Measurements from ENCODE around the gene ZBTB18.

The ZBTB18 gene

DNA sequence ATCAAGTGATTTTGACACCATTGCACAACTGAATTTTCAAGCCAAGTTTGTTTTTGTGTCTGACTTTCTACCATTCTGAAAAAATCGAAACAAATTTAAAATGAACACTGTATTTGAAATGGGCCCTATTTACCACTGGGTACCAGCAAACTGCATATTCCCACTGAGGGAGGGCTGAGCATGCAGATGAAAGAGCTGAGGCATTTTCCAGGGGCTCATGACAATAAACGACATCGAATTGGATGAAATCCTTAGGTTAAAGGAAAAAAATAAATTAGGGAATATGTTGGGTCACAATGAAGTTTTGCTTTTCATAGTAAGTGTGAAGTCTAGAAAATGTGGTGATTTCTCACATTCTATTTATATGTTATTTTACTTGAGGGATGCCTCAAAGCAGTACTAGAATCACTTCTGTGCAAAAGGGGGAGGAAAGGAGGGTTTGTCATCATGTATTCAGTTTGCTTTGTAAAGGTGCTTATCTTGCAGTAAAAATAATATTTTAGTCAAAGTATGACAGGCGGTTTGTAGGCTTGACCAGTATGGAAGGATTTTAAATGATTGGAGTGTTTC lies 11.2 kb downstream of the ZBTB18 start:
- no peak for DNase-seq (ENCODE audit: low read depth)

DNA sequence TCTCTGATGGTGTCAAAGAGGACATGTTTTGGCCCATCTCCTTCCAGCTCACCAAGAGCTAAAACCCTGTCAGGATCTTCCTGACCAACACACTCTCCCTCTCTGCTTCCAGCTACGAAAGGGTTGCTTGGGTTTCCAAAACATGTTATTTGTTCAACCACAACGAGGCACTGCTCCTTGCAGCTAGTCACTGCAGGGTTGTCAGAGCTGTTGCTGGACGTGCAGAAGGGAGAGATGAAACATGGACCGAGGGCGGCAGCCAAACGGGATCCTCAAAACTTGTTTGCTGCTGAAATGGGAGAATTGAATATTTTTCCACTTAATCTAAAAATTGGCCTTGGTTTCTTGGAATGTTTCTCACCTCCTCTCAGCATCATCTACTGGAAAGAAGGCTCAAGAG lies 12.4 kb downstream of the ZBTB18 start:
- DNase-seq (ENCODE audit: low read depth) = no peak

DNA sequence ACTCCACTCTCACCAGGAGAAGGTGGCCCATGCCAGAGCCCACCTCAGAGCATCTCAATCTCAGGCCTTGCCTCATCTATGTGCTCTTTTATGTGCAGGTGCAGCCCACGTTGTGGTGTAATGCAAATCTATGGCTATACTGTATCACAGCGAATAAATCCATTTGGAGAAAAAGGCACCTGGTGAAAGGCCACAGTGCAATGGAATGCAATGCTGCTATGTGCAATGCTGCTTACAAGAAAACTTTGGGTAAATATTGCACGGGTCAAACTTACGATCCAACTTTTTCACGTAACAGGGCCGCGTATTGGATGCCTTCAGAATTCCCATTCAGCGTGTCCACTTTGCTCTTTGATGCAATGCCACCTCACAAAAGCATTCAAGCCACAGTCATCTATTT lies 13.5 kb downstream of the ZBTB18 start:
- DNase-seq (ENCODE audit: low read depth) = no peak

DNA sequence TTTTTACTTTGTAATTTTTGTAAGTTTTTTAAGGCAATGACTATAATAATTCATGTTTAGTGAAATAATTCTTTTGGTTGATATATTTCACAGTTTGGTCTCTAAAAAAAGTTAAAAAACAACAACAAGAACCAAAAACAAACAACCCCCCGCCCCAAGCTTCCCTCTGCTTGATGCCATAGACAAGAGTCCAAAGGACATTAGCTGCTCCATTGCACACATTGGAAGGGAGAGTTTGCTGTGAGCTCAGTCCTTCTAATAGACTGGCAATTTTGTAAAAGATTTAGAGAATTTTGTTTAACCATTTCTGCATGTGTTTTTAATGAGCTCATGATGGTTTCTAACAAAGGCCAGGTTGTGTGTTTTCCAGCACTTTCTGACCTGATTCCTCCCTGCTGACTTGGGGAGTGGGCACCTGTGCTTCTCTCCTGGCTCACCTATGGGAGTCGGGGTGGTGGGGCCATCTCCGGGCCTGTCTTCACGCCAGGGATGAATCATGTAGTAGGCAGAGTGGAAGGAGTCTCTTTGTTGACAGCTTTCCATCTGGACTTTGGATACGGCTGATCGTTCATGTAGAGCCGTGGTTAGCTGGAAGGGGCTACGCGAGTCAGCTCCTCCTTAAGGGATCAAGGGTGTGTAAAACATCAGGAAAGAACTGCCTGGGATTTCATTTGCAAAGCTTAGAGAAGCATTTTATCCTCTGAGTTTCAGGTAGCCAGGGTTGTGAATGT lies 14.1 kb downstream of the ZBTB18 start:
- no peak for DNase-seq (ENCODE audit: low read depth)

DNA sequence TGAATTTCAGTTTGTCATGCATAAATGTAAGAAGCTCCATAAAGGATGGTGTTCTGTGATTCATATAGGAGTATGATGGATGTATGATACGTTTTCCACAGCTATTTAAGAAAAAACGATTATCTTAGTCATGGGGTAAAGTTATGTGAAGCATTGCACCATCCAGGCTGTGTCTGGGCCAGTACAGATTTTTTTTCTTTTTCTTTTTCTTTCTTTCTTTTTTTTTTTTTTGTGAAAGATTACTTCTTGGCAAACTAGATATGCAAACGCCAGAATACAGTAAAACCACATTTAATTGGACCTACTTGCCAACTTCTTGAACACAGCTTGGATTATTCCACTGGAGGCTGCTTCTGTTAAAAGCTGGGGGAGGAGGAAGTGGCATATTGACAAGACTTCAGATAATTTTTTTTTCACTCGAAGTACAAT lies 14.9 kb downstream of the ZBTB18 start:
- no peak for DNase-seq (ENCODE audit: low read depth)

DNA sequence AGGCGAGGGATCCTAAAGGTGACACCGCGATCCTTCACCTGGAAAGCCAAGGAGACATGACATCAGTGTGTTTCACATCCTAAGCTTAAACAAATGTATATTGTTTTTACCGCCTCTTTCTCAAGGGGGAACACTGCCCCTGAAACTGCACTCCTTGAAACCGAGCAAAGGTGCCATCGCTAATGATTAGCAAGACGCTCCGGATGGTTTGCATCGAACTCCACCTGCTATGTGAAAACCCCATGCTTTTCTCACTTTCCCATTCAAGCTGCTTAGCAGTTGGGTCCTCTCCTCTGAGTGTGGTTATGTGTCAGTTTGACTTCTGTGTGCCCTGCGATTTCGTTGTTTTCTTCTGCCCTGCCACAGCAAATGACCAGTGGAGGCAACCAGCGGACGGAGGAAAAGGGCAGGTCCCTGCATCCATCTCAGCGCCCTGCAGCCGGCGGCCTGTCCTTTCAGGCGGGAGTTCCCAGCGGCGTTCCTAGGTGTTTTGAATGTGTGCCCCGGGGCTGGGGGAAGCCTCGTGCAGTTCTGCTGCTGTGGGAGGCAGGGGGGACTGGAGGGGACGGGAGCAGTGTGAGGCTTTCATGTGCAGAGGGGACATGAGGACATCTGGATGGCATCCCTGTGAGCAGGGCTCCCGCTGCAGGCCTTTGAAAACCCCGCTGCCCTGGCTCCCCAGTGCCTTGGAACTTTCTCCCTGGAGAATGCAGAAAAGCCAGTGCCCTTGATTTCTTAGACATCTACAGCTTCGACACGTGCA lies 16.1 kb downstream of the ZBTB18 start:
- no peak for DNase-seq (ENCODE audit: low read depth)

DNA sequence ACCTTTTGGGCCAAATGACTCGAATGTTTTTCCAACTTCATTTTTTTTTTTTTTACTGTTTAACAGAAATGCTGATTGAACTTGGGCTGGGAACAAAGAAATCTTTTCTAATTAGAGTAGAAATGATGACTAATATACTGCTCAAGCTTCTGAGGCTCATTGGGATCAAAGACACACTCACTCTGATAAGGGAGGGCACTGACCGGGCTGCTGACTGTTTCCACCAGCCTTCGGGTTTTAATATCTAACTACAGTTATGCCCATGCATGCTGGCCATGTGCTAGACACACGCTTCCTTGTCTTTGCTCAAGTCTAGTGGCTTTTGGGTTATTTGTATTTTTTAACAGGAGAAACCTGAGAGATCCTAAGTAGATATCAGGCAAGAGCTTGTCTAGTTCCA lies 16.8 kb downstream of the ZBTB18 start:
- no peak for DNase-seq (ENCODE audit: low read depth)

DNA sequence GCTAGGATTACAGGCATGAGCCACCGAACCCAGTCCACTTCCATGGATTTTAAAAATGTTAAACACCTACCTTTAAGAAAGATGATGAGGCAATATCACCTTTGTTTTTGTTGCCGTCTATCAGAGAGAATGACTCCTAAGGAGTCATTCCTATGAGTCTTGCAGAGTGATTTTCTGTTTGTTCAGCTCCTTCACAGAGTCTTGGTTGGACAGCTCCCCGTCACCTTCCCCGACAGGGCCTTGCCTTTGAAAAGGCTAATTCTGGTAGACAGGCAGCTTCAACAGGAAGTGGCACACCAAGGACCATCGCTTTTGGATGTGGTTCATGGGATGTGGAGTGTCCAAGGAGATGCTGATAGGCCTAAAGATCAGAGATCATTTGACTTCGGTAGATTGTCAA lies 17.5 kb downstream of the ZBTB18 start:
- no peak for DNase-seq (ENCODE audit: low read depth)

DNA sequence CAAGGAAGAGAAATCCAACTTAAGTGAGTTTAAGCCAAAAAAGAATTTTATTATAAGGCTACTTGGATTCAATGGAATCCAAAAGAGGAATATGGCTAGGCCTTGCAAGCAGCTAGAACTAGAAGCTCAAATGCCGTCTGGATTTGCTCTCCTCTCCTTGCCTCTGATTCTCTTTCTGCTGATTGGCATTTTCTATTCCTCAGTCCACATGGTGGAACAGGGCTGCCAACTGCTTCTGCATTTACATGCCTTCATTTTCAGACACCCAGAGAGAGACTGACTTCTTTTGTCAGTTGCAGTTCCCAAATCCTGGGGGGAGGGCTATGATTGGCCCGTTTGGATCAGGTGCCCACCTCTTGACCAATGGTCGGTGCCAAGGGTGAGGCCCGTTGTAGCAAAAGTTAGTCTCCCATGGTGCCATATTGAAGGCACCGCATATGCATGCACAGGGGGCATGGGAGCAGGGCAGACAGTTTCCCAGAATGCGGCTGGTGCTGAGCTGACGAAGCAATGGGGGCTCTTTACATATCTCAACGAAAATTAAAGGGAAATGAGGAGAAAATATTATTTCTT lies 18.3 kb downstream of the ZBTB18 start:
- DNase-seq (ENCODE audit: low read depth) = no peak

DNA sequence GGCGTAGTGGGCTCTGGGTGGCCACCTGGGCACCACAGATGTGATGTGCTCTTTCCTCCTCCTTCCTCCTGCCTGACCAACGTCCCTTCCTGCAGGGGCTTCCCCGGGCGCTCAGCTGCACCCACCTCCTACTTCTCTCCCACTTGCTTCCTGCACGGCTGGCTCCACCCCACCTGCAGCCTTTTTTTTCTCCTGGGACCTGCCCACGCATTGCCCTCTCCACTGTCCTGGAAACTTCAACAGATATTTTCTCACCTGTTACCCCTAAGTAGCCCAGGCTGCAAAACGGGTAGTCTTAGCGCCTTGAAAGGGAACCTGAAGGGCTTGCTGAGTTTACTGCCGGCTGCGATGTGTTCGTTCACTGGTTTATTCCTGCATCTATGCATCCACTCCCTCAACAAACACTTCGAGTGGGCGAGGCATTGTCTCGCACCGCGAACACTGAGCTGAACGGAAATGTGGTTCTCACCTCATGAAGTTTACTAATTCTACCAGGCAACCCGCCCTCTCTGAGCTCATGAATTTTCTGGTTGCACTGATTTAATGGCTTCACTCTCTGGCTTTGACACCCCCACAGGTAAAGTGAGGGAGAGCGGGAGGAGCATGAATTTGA lies 23.6 kb downstream of the ZBTB18 start:
- DNase-seq (ENCODE audit: low read depth) = peak; percentile 34

DNA sequence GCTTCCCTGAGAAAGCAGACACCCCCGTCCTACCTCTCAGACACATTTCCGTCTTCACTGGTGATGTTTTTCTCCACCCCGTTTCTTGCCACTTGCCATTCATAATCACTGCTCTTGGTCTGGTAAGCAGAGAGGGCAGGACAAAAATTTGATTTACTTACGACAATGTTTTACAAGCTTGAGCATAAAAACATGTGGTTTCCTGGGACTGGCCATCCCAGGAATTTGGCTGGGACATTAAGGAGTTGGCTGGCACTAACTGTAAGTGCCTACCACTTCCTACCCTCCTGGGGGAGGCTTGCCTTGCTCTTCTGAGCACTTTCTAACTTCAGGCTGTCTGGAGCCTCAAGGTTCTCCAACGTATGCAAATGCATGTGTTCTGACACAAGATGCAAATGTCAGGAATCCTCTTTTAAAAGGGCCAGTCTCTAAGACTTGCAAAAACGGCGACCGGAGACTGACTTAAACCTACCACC lies 24.2 kb downstream of the ZBTB18 start:
- DNase-seq (ENCODE audit: low read depth) = no peak

DNA sequence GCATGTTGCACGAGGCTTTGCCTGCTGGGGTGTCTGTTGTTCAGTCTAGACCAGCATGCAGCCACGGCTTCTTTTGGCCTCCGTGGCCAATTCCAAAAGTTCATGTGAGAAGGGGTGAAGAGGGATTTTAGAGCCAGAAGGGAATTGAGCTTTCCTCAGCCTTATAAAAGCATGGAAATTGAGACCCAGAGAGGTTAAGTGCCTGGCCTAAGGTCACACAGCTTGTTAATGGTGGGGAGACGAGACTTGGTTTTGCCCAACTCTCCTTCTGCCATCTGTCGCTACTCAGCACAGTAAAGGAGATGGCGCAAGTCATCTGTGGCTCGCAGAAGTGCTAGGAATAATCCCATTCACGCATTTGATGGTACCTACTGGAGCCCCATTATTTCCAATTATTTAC lies 25.7 kb downstream of the ZBTB18 start:
- no peak for DNase-seq (ENCODE audit: low read depth)

DNA sequence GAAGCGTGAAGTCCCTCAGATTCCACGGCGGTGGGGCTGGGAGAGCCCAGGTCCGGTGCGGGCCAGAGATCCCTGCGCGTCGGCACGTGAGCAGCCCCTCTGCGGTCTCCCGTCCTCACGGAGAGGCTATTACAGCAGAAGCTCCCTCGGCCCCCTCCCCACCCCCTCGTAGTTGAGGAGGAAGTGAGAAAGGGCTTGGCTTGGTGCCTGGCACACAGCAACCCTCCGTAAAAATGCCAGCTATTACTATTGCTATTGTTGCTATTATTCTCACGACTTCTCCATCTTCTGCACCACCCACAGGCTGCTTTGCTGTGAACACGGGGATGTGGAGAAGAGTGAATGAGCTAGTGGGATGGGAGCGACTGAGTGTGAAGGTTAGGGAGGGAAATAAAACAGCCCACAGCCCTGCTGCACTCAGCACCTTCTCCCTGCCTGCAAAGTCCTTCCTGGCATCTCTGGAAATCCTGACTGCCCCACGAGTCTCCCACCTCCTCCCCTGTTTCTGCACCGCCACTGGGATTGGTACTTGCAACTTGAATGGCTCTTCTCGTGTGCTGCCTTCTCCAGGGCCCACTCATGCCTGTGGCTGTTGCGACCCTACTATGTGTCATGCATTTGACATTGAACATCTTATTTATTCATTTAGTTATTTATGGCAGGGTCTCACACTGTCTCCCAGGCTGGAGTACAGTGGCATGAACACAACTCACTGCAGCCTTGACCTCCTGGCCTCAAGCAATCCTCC lies 26.6 kb downstream of the ZBTB18 start:
- DNase-seq (ENCODE audit: low read depth) = no peak

DNA sequence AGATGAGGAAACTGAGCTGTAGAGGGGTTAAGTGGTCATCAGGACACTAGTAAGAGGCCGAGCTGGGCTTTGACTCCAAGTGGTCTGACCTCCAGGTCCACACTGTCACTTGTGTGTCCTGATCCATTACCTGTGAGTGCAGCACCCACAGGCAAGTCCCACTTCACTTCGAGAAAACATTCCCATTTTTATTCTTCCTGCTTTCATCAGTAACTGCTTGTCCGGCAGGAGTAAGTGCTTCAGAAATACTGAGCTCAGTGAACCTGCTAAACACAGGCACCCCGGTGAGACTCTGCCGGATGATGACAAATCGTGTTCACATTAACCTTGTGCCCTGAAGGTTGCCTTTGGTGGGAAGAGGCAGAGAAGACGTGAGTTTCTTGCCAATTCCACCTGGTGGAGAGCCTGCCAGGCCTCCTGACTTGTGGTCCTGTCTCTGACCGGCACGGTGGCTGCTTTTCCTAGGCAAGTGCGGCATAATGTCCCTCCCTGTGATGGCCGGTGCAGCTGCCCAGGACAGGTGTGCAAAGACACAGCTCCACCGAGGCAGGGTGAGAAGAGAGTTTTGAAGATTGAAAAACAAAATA lies 29.4 kb downstream of the ZBTB18 start:
- DNase-seq (ENCODE audit: low read depth) = no peak

DNA sequence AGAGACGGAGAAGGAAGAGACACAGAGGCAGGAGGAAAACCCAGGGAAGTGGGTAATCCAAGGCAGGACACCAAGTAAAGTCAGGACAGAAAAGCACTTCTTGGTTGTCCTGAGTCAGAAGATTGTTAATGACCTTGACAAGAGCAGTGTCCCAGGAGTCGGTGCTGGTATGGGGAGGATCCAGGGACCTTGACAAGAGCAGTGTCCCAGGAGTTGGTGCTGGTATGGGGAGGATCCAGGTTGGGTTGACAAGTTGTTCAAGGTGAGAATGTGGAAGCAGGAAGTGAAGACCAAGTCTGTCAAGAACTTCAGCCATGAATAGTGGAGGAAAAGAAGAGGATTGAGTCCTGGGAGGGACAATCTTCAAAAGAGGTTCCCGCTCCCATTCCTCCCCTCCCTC lies 31.9 kb downstream of the ZBTB18 start:
- DNase-seq (ENCODE audit: low read depth) = no peak

DNA sequence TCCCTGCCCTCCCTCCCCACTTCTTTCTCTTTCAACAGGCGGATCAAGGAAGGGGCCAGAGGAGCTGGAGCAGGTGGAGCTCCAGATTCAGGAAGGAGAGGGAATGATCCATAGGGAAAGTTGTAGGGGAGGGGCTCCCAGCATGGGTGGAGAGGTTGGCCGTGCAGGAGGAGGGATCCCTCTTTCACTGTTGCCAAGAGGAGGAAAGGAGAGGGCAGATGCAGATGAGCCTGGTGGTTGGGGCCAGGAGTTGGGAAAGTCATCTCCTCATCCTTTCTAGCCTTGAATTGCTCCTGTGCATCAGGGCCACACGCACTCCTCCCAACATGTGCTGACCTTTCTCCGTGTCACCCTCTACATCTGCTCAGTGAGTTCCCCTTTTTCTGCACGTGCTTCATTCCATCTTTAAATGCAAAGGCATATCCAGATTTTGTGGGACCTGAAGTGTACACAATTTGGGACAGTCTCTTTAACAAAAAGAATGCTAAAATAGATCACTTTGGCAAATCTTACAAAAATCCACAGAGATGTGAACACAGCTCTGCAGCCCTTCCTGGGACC lies 32.4 kb downstream of the ZBTB18 start:
- DNase-seq (ENCODE audit: low read depth) = no peak

DNA sequence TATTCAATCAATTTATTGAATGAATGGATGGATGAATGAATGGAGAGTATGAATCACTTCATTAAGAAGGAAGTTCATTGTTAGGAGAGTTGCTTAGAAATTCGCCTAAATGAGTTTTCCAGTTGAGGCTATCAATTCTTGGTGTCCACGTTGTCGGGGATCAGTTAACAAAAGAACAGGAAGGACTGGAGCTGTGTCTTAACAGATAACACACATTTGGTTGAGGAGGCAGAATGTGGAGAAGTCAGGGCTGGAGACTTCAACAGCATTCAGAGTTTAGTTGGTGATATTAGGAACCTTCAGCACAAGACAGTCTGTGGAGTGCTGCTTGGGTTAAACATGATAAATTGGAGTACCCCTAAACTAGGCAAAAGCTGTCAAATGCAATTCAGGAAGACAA lies 33.7 kb downstream of the ZBTB18 start:
- DNase-seq (ENCODE audit: low read depth) = no peak

DNA sequence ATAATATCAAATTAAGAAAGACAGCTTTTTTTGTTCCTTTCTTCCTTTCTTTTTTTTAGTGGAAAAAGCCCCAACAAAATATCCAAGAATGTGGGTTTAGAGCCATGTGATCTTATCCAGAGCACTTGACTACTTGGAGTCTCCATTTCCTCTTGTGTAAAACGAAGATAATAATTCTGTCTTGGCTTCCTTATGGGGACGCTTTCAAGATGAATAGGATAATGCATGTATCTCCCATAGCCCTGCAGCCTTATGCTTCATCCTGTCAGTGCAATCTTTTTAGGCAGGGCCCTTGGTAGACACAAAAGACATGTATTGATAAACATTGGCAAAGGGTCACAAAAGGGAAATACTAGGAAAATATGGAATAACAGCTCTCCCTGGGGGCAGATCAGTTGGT lies 34.8 kb downstream of the ZBTB18 start:
- DNase-seq (ENCODE audit: low read depth) = no peak

DNA sequence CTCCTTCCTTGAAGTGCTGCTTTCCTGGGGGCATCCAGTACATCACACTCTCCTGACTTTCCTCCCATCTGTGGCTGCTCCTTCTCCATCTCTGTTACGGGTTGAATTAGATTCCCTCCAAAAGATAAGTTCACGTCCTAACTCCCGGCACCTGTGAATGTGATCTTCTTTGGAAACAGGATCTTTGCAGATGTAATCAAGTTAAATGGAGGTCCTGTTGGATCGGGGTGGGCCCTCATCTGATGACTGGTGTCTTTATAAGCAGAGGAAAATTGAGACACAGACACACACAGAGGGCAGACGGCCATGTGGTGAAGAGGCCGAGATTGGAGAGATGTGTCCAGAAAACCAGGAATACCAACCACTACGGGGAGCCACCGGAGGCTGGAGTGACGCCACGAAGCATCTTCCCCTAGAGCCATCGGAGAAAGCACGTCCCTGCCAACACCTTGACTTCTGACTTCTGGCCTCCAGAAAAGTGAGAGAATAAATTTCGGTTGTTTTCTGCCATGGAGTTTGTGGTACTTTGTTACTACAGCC lies 36.0 kb downstream of the ZBTB18 start:
- DNase-seq (ENCODE audit: low read depth) = no peak

DNA sequence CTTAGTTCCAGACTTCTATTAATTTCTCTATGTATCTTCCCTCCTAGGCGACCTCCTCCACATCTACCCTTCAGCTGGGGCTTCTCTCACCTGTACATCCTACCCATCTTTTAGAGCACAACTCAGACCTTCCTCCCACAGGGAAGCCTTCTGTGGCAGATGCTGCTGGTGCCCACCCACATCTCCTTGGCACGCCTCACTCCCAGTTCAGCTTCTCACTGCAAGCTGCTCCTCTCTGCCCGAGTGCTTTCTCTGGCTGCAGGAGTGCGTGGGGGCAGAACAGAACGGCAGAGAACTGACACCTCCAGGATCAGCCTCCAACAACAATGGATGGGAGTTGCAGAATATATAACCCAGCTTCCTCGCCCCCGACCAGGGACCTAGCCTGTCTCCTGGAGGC lies 36.5 kb downstream of the ZBTB18 start:
- DNase-seq (ENCODE audit: low read depth) = no peak

DNA sequence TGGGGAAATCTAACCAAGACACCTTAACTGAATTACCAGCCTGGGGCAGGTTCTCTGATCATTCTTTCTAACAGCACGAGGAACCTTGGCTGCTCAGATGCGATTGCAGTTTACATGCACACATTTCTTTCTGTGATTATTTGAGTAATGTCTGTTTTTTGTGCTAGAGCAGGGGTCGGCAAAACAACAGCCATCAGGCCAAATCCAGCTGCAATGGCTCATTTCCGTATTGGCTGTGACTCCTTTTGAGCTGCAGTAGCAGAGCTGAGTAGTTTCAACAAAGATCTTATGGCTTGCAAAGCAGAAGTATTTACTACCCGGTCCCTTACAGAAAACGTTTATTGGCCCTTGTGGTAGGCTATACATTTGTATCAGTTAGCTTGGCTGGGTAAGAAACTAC lies 37.1 kb downstream of the ZBTB18 start:
- no peak for DNase-seq (ENCODE audit: low read depth)

Data from stimulated activated CD8-positive, alpha-beta memory T cell treated with anti-CD3 and anti-CD28 coated beads, Interleukin-15, amount 100 ng/mL, for 1 hour (primary cell).